Epidermal melanocyte (primary cell): Measurements from ENCODE around the gene APOO.

ENCODE experiments used
- DNase-seq: peaks from one replicate; pipeline ENCODE4 v3.0.0; 2011; ENCODE audit warnings: low spot score; ENCODE audit not compliant: insufficient read length

APOO gene

GRCh38 chrX:23788521-23788920, 119.2 kb downstream of the APOO start:
- no peak for DNase-seq

DNA sequence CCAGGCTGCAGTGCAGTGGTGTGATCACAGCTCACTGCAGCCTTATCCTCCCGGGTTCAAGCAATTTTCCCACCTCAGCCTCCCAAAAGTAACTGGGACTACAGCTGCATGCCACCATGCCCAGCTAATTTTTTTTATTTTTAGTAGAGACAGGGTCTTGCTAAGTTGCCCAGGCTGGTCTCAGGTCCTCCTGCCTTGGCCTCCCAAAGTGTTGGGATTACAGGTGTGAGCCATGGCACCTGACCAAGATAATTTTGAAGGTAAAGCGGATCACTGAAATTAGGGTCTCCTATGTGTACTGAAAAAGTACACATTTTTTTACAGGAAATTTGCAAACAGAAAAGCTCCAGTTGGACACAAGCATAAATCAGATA, 120.0 kb downstream of the APOO start:
- no peak for DNase-seq

- DNase-seq, result no peak
Measured at GRCh38 chrX:23786268-23786815, 121.4 kb downstream of the APOO start.

DNA sequence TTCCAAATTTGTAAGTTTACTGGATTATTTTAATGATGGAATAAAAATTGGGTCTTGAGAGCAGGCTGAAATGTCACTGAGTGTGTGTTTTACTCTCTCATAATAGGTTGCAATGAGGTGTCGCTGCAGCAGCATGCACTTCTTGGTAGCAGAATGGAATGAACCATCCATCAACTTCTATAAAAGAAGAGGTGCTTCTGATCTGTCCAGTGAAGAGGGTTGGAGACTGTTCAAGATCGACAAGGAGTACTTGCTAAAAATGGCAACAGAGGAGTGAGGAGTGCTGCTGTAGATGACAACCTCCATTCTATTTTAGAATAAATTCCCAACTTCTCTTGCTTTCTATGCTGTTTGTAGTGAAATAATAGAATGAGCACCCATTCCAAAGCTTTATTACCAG, 122.2 kb downstream of the APOO start:
- DNase-seq, result no peak

- no peak for DNase-seq
Measured at GRCh38 chrX:23784470-23785331, 123.0 kb downstream of the APOO start.

DNA sequence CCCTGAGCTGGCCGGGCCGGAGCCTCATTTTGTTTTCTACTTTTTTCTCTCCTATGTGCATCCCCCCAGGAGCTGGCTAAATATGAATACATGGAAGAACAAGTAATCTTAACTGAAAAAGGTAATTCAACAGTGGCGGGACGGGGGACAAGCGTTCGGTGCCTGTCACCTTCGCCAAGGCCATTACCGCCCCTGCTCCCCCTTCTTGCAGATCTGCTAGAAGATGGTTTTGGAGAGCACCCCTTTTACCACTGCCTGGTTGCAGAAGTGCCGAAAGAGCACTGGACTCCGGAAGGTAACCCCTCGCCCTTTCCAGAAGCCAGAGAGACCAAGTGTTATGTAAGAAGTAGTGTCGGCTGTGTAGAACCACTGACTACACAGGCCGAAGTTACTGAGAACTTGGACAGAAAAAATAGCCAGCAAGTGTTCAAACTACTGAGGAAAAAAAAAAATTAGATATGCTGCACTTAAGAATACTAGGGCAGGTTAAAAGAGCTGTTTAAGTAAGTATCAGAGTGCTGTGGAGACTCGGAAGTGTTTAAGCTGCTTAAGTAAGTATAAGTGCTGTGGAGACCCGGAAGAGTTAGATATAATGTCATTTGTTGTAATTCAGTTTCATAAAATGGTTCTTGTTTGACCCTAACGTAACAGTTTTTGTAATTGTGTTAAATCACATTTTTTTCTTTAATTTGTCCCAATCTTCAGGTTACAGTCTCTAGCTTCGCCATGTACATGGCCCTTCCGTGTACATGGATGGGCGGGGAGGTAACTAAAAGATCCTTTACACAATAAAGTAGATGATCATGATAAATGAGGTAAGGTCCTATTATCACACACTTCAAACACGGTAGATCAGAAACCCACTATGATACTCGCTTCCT, 123.9 kb downstream of the APOO start:
- DNase-seq, result no peak
